GM23338 (cell line): ENCODE measurements around the gene MLPH. TPM values are rescaled to one million over a fixed set of nuclear protein-coding genes. Genes with fewer than 3 reads are reported as not detected.

Experiments used
- ATAC-seq: fragments of 200-7000 bp; cut with Tn5 transposase; 3 replicates; pipeline ENCODE4 v1.9.1; 2020
- DNase-seq: peaks from one replicate; pipeline ENCODE4 v3.0.0-alpha.2; 2015; ENCODE audit warnings: low spot score
- H2AFZ ChIP-seq: fragments of 200-600 bp; sonication (generic); 2 replicates; pipeline ENCODE4 v1.8.0; 2016; ENCODE audit warnings: antibody characterized with exemption, mild to moderate bottlenecking, moderate library complexity
- H3F3A ChIP-seq: fragments of 200-600 bp; sonication (generic); replicated peaks from 2 replicates; pipeline ENCODE4 v1.8.0; 2017; ENCODE audit warnings: antibody characterized with exemption, mixed run types, low read depth
- H3K27ac ChIP-seq: fragments of 200-600 bp; sonication (generic); 2 replicates; pipeline ENCODE4 v1.6.1; 2016; ENCODE audit warnings: low read depth
- H3K27me3 ChIP-seq: fragments of 200-600 bp; sonication (generic); 2 replicates; pipeline ENCODE4 v1.8.0; 2016; ENCODE audit warnings: mild to moderate bottlenecking, mixed run types, moderate library complexity; ENCODE audit not compliant: insufficient read depth
- H3K36me3 ChIP-seq: fragments of 200-600 bp; sonication (generic); 2 replicates; pipeline ENCODE4 v1.8.0; 2016; ENCODE audit warnings: mild to moderate bottlenecking; ENCODE audit not compliant: insufficient read depth
- H3K4me1 ChIP-seq: fragments of 200-600 bp; sonication (generic); 2 replicates; pipeline ENCODE4 v1.8.0; 2016; ENCODE audit warnings: mild to moderate bottlenecking, moderate library complexity; ENCODE audit not compliant: insufficient read depth
- H3K4me2 ChIP-seq: fragments of 200-600 bp; sonication (generic); 2 replicates; pipeline ENCODE4 v1.7.1; 2017; ENCODE audit warnings: mixed run types
- H3K4me3 ChIP-seq: fragments of 200-600 bp; sonication (generic); 2 replicates; pipeline ENCODE4 v1.6.1; 2016; ENCODE audit warnings: mixed run types
- H3K79me2 ChIP-seq: fragments of 200-600 bp; sonication (generic); replicated peaks from 2 replicates; pipeline ENCODE4 v1.8.0; 2017; ENCODE audit warnings: mild to moderate bottlenecking; ENCODE audit not compliant: insufficient read depth
- H3K9me2 ChIP-seq: fragments of 200-600 bp; sonication (generic); 2 replicates; pipeline ENCODE4 v1.8.0; 2017; ENCODE audit not compliant: insufficient read depth
- H4K20me1 ChIP-seq: fragments of 200-600 bp; sonication (generic); replicated peaks from 2 replicates; pipeline ENCODE4 v1.8.0; 2017; ENCODE audit warnings: mild to moderate bottlenecking; ENCODE audit not compliant: insufficient read depth
- H3K27ac Mint-ChIP-seq: 2 replicates; pipeline ENCODE4 v1.8.0; 2020; ENCODE audit warnings: inconsistent platforms, mild to moderate bottlenecking, moderate library complexity, mixed read lengths
- H3K27me3 Mint-ChIP-seq: 3 replicates; pipeline ENCODE4 v1.8.0; 2022; ENCODE audit warnings: low read depth, mild to moderate bottlenecking, moderate library complexity, mixed read lengths, inconsistent platforms; ENCODE audit not compliant: insufficient read depth, poor library complexity
- H3K36me3 Mint-ChIP-seq: 3 replicates; pipeline ENCODE4 v1.8.0; 2021; ENCODE audit warnings: low read depth, mild to moderate bottlenecking, inconsistent platforms, moderate library complexity, mixed read lengths
- H3K4me1 Mint-ChIP-seq: 3 replicates; pipeline ENCODE4 v1.8.0; 2020; ENCODE audit warnings: mild to moderate bottlenecking, inconsistent platforms, mixed read lengths
- H3K4me3 Mint-ChIP-seq: 3 replicates; pipeline ENCODE4 v1.8.0; 2021; ENCODE audit warnings: moderate library complexity, mild to moderate bottlenecking, inconsistent platforms, mixed read lengths
- H3K9me3 Mint-ChIP-seq: 3 replicates; pipeline ENCODE4 v1.8.0; 2020; ENCODE audit warnings: moderate library complexity, mild to moderate bottlenecking, inconsistent platforms, mixed read lengths
- CREB1 ChIP-seq: fragments of 250-450 bp; sonication (Bioruptor Pico); IDR thresholded peaks from 2 replicates; pipeline ENCODE4 v1.5.0; 2020; ENCODE audit warnings: low read depth, mild to moderate bottlenecking, moderate library complexity
- CTCF ChIP-seq, 2 experiments: fragments of 200-600 bp in 1 of 2; sonication (generic) in 1 of 2; conservative IDR thresholded peaks; 2 replicates each; pipeline versions ENCODE4 v1.5.1 to v1.6.1; 2016 to 2017; ENCODE audit warnings: antibody characterized with exemption in 2 of 2, low read depth in 2 of 2, mild to moderate bottlenecking in 2 of 2, moderate library complexity in 1 of 2
- EZH2 ChIP-seq: fragments of 200-600 bp; sonication (generic); IDR thresholded peaks from one replicate; pipeline ENCODE4 v1.8.0; 2017; ENCODE audit warnings: antibody characterized with exemption, mild to moderate bottlenecking, low read depth; ENCODE audit not compliant: unreplicated experiment
- EZH2phosphoT487 ChIP-seq: fragments of 200-600 bp; sonication (generic); IDR thresholded peaks from one replicate; pipeline ENCODE4 v1.8.1; 2018; ENCODE audit warnings: antibody characterized with exemption; ENCODE audit not compliant: unreplicated experiment
- JUNB ChIP-seq: IDR thresholded peaks from one replicate; pipeline ENCODE4 v1.6.1; 2016; ENCODE audit warnings: antibody characterized with exemption; ENCODE audit not compliant: unreplicated experiment
- NANOG ChIP-seq: IDR thresholded peaks from 2 replicates; pipeline ENCODE4 v1.6.1; 2016; ENCODE audit warnings: antibody characterized with exemption, borderline replicate concordance
- POLR2AphosphoS5 ChIP-seq: IDR thresholded peaks from 2 replicates; pipeline ENCODE4 v1.6.1; 2016; ENCODE audit warnings: antibody characterized with exemption, low read depth
- REST ChIP-seq: IDR thresholded peaks from one replicate; pipeline ENCODE4 v1.6.1; 2018; ENCODE audit warnings: antibody characterized with exemption; ENCODE audit not compliant: unreplicated experiment
- STAT1 ChIP-seq: IDR thresholded peaks from one replicate; pipeline ENCODE4 v1.6.1; 2016; ENCODE audit warnings: antibody characterized with exemption; ENCODE audit not compliant: unreplicated experiment
- ZNF331 ChIP-seq: fragments of 250-450 bp; sonication (Bioruptor Pico); IDR thresholded peaks from 2 replicates; pipeline ENCODE4 v1.5.0; 2020; ENCODE audit warnings: low read depth, mild to moderate bottlenecking, moderate library complexity
- ZNF462 ChIP-seq: fragments of 250-450 bp; sonication (Bioruptor Pico); IDR thresholded peaks from 2 replicates; pipeline ENCODE4 v1.5.0; 2020; ENCODE audit warnings: mild to moderate bottlenecking, moderate library complexity
- polyA plus RNA-seq: library from polyadenylated mRNA; unstranded; fragments of >200 nt; fragmentation: Nextera tagmentation; extraction: Ambion mirVana; gene quantifications from 2 replicates; pipeline ENCODE4 v1.2.1, GENCODE V29; 2016
- total RNA-seq: library from RNA; depleted of rRNA; stranded (reverse); fragments of >200 nt; shearing (Covaris generic); gene quantifications from 2 replicates; pipeline ENCODE4 v1.2.3, GENCODE V29; 2014

MLPH gene
- total and polyA plus RNA-seq, 2 experiments from 2014 or later, result 13.6 to 16.5 TPM

DNA sequence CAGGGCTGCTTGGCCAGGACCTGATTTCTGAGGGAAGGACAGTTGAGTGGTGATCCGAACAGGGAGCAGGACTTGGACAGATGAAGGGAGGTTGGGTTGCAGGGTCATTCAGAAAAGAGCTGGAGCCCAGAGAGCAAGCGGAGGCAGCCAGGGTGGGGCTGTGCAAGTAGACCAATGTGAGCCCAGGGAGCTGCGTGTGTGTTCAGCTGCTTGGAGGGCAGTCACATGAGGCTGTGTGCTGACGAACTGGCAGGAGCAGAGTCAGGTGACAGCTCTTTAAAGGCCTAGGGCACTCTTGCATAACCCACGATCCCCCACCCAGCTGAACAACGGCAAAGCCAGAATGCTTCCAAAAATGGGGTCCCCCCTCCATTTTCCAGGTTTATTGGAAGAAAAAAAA, 4.6 kb upstream of the MLPH start (continued):
- no peak for TF ChIP-seq ZNF462 (CRISPR knock-in tag)
- no peak for TF ChIP-seq JUNB
- no peak for TF ChIP-seq EZH2
- TF ChIP-seq POLR2AphosphoS5, result no peak

DNA sequence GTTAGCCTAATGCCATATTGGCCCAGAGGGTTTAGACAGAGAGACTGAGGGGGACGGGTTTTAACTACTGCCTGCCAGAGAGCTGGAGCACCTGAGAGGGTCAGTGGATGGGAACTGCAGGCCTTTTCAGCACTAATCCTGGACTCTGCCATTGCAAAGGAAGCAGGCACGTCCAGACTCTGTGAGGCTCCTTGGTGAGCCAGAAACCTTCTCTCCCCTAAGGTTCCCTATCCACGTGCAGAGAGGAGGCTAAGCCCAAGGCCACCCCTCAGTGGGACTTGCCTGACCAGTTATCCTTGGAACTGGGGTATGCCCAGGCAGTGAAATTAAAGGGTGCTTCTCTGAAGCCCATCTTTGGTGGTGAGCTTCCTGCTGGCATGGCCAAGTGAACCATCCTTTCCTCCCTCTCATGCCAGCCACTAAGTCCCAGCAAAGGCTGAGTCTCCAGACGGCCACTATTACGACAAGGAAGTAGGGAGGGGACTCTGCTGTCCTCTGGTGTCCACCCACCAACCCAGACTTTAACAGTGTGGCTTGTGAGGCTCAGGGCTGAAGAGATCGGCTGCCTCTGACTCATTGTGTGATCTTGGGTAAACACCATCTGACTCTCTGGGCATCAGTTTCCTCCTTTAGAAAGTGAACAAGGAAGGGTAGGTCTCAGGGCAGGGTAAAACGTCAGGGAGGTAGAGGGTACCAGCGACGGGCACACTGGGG, 3.9 kb upstream of the MLPH start:
- no peak overlapping the region for H3K27ac ChIP-seq
- no peak overlapping the region for H2AFZ ChIP-seq
- Mint-ChIP-seq H3K36me3 (no peaks in the 10 kb centered on the region), H3K4me3 (no peak overlapping the region), H3K27me3 (peaks cover 28% of the 10 kb centered on the region), H3K9me3 (no peaks in the 10 kb centered on the region; the same call in 2 of the 3 replicates), H3K27ac (no peak overlapping the region), H3K4me1 (peaks cover 18% of the 10 kb centered on the region)
- H3K9me2 ChIP-seq, result no peaks in the 10 kb centered on the region
- H4K20me1 ChIP-seq, result no peaks in the 10 kb centered on the region
- H3K4me2 ChIP-seq, result no peak overlapping the region
- H3F3A ChIP-seq, result no peaks in the 10 kb centered on the region
- H3K4me3 ChIP-seq, result no peak overlapping the region
- no peak for DNase-seq
- no peaks in the 10 kb centered on the region for H3K79me2 ChIP-seq
- H3K27me3 ChIP-seq, result peaks cover 54% of the 10 kb centered on the region
- peaks cover 13% of the 10 kb centered on the region; the same call in 1 of the 2 replicates for H3K4me1 ChIP-seq
- no peaks in the 10 kb centered on the region for H3K36me3 ChIP-seq
- no peak for ATAC-seq
- TF ChIP-seq REST, result no peak
- TF ChIP-seq ZNF331 (CRISPR knock-in tag), result no peak
- no peak for TF ChIP-seq NANOG
- no peak for TF ChIP-seq EZH2phosphoT487
- no peak for TF ChIP-seq POLR2AphosphoS5
- TF ChIP-seq EZH2, result no peak
- no peak for TF ChIP-seq STAT1
- no peak for TF ChIP-seq CTCF (conservative IDR thresholded peaks at IDR 0.05; ENCODE audit: low read depth in 2 of 2)
- no peak for TF ChIP-seq CREB1
